ENCODE data around the gene S100A16.

The S100A16 gene

DNA sequence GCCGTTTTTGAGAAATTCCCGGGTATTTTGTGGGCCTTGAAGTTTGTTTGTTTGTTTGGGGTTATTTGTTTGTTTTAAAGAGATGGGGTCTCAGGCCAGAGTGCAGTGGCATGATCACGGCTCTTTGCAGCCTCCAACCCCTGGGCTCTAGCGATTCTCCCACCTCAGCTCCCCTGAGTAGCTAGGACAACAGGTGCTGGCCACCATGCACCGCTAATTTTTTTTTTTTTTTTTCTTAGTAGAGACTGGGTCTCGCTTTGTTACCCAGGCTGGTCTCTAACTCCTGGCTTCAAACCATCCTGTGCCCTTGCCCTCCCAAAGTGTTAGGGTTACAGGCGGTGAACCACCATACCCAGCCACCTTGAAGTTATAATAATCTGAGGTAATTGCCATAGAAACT lies 22.9 kb upstream of the S100A16 start:
- no peak for DNase-seq

GRCh38 chr1:153633754-153634665 lies 21.1 kb upstream of the S100A16 start, which contains the start of gene CHTOP:
CHTOP (plus strand) TSS chr1:153634066; CDS start chr1:153636589, 2,523 bp downstream.
- peak; percentile 94 to 97 for DNase-seq

DNA sequence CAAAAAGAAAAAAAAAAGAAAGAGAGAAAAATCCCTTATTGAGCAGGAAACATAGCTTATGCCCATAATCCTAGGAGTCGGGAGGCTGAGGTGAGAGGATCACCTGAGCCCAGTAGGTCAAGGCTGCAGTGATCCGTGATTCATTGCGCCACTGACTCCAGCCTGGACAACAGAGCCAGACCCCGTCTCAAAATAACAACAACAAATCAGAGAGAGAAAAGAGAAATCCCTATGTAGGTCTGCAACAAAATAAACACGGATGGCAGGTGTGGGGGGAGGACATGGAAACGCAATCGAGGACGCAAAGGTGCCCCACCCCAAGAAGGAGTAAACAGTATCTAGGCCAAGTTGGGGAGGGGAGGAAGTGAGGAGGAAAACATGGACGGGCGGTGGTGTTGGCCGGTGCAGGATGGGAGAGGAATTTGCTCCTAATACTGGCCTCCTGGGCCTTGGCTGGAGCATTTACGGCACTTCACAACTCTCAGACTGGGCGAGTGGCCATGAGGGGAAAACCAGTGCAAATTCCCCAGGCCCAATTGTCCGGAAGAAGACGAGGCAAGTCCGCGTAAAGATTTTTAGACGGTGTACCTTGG lies 20.3 kb upstream of the S100A16 start:
- DNase-seq = no peak

DNA sequence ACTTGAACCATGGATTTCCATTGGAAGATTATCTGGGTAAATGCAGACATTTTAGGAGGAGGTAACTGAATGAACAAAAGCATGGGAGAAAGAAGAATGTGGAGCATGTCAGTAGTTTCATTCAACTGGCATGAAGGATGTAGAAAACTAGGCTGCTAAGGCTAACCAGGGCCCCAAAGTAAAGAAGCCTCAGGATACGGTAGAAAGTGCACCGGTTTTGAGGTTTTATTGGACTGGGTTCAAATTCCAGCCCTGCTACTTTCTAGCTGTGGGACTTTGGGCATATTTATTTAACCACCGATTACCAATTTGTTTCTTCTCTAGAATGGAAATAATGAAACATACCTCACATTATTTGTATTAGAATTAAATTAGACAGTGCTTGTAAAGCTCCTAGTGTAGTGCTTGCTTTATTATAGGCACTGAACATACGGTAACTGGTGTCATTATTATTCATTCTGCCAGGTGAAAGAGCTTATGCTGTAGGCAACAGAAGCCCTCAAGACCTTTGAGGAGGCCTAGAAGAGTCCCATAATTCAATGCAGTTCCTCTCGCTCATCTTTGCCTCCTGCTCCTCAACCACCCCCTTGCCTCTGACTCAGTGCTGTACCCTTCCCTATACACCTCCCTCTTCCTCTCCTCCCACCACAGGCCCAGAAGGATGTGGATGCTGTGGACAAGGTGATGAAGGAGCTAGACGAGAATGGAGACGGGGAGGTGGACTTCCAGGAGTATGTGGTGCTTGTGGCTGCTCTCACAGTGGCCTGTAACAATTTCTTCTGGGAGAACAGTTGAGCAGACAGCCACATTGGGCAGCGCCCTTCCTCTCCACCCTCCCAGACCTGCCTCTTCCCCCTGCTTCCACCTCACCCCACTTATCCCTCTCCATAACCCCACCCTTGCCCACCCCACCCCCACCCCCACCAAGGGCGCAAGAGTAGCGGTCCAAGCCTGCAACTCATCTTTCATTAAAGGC lies 18.4 kb upstream of the S100A16 start:
- peak in 1 of 2 experiments; percentile 29 for DNase-seq

DNA sequence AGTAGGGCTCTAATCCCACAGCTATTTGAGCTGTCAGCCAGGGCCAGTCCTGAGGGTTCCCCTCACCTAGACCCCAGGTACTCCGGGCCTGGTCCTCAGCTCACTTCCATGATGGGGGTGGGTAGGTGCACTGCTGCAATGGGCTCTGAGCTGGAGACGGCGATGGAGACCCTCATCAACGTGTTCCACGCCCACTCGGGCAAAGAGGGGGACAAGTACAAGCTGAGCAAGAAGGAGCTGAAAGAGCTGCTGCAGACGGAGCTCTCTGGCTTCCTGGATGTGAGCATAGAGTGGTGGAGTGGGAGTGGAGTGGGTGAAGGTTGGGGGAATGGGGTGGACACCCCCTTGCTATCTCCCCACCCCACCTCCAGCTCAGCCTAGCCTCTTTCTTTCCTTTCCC lies 17.4 kb upstream of the S100A16 start:
- no peak for DNase-seq

GRCh38 chr1:153629971-153630370 lies 17.0 kb upstream of the S100A16 start:
- no peak for DNase-seq

GRCh38 chr1:153629343-153629665 lies 16.4 kb upstream of the S100A16 start:
- DNase-seq = no peak

GRCh38 chr1:153628638-153629342 lies 15.9 kb upstream of the S100A16 start:
- DNase-seq = no peak

DNA sequence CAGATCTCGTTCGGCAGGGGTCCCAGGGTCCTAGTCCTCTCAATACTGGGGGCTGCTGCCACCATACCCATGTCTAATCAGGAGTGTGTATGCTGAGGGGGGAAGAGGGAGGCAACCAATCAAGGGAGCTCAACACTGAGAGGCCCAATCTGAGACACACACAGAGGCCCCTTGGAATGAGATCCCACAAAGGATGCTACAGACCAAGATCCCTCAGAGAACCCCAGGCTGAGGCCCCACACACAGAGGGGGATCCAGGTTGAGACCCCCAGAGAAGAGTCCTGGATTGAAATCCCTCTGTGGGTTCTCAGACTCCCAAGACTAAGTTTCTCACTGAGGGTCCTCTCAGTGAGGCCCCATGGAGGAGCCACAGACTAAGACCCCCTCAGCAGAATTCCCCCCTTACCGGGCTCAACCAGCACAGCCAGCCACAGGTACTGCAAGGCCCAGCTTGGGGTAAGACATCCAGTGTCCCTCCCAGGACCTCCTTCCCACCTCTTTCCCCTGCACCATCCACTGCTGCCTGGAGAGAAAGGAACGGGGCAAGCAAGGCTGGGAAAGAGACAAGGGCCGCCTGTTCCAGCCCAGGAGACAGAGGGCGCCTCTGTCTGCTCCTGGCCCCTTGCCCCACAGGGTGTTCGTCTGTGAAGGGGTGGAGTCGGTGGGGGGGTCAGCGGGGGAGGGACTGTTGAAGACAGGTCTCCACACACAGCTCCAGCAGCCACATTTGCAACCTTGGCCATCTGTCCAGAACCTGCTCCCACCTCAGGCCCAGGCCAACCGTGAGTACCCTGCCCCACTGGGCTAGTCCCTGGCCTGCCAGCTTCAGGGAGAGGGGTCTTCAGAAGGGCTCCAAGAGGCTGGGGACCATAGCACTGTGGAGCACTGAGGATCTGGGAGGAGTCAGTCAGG lies 15.0 kb upstream of the S100A16 start, which contains the start of gene S100A1:
Gene S100A1 (plus strand): TSS at position 720 of the 912 bp plus-strand sequence. CDS start 2,088 bp downstream, outside the sequence.
- no peak for DNase-seq

DNA sequence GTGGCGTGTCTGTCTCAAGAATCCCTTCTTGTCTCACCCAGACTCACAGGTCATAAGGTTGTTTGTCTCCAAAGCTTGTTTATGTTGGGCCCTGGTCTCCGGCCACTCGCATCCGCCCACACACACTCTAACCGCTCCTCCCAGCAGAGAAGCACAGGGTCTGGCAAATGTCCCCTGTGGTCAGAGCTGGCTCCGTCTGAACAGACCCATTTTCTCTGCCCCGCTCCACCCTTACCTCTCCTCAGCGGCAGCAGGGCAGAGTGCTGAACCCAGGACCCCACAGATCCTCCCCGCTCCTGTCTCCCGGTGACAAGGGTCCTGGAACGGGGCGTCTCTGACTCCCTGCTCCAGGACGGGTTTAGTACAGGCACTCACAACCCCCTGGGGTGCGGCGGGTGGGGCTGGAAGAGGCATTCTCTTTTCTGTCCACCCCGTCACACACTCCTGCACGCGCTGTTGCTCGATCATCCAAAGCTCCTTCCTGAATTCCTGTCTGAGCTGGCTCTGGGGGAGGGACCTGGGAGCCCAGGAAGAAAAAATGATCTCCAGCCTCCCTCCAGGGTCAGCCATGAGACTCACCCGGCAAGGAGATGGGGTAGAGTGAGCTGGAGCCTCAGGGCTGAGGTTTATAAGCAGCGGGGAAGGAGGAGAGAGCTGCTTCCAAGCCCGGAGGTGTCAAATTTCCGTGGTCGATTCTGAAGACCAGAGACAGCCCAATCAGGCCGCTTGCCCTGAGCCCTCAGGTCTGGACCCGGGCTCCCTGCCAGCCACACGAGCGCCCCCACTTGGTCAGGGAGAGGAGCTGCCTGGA lies 14.2 kb upstream of the S100A16 start, which contains the start of gene S100A13:
Gene S100A13 (minus strand): TSS at position 602 of the 811 bp plus-strand sequence. CDS start 1,033 bp downstream, outside the sequence.
- DNase-seq = no peak

- no peak for DNase-seq
These were observed 13.6 kb upstream of the S100A16 start for GRCh38 chr1:153626477-153626903.

DNA sequence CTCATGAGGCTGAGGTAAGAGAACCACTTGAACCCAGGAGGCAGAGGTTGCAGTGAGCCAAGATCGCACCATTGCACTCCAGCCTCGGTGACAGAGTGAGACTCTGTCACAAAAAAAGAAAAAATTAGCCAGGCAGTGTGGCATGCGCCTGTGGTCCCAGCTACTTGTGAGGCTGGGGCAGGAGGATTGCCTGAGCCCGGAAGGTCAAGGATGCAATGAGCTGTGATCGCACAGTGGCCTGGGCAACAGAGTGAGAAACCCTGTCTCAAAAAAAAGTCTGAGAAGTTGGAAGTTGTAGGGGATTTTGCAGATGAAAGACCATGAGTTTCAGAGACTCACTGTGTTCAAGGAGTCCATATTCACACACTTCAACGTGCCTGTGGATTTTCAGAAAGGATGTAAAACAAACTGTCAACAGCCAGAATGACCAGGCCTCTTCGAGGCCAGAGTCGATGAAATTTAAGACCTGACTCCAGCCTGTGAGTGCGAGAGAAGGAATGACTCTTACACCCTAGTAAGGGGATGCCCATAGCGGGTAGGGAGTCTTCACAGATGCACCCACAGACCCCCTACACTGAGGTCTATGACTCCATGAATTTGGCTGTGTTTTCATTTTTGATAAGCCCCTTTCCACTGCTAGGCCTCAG lies 12.2 kb upstream of the S100A16 start:
- DNase-seq = no peak

DNA sequence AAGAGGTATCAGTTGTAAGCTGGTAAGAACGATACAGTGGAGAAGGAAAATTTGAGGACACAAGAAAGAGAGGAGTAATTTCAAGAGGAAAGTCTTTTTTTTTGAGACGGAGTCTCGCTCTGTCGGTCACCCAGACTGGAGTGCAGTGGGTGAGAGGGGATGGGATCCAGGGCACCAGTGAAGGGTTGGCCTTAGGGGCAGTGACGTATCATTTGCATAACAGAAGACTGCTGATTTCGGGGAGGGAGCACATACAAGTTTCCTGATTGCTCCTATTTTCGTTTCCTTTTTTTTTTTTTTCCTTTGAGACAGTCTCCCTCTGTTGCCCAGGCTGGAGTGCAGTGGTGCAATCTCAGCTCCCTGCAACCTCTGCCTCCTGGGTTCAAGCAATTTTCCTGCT lies 10.2 kb upstream of the S100A16 start:
- no peak for DNase-seq

GRCh38 chr1:153619171-153619570 lies 6.2 kb upstream of the S100A16 start:
- DNase-seq = no peak

DNA sequence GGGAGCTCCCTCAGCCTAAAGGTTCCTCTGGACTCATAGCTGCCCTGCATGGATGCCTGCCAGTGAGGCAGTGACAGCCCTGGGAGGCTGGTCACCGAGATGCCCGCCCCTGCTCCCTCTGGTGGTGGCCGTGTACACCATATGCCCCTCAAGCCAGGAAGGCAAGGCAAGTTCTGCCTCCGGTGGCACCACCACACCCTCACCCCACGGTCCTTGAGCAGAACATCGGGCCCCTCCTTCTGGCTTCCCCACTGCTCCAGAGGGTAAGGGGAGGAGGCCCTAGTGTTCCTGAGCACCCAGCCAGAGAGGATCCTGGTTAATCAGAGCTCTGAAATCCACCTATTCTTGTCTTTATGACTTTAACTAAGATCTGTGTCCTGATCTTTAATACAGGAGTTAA lies 4.7 kb upstream of the S100A16 start:
- peak; percentile 77 to 82 for DNase-seq

DNA sequence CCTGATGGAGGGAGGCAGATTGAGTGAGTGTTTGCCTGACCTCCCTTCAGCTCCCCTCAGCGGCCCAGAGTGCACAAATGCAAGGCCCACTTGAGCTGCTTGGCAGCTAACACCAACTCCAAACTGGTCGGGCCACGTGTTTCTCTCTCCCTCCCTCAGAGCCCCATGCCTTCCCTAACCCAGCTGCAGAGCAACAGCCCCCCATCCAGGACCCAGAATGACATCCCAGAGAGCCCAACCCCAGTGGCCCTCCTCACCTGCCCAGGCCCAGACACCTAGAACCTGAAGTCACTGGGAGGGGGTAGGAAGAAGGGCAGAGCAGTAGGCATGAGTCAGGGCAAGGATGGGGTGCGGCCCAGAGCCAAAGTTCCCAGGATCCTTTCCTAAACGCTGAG lies 4.0 kb upstream of the S100A16 start:
- no peak for DNase-seq

- no peak for DNase-seq
These were observed 3.4 kb upstream of the S100A16 start, which contains the start of gene S100A14 for GRCh38 chr1:153616144-153616916. S100A14 (minus strand) TSS chr1:153616325; CDS start chr1:153615858, 467 bp downstream.

DNA sequence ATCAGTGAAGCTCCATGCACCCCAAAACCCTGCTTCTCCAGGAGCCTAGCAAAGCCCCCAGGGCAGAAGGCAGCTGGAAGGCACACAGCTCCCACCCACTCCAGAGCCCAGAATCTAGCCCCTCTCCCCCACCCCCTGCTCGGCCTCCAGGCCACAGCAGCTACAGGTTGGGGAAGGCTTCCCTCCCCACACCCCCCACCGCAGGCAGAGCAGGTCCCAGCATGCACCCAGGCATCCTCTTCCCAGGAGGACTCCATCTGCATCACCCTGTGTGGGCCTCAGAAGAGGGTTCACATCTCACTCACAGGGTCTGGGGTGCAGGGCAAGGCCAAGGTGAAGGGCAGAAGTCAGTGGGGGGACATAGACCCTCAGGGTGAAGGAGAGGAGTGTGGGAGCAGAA lies 2.5 kb upstream of the S100A16 start:
- DNase-seq = no peak

DNA sequence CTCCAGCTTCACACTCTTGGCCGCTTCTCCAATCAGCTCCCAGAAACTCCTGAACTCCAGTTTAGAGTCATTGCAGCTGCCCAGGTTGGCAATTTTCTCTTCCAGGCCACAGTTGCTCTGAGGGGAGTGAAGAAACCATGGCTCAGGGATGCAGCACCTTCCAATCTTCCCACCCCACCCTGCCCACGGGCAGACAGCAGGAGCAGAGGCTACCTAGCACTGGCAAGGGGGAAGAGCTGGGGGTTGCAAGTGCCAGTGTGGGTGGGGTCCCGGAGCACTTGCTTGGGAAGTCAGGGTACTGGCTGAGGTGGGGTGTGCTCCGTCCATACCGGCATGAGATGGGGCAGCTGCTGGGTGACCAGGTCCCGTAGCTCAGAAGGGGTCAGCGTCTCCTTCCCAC lies 2.0 kb upstream of the S100A16 start:
- no peak for DNase-seq

All from activated CD4-positive, alpha-beta T cell treated with anti-CD3 and anti-CD28 coated beads, Interleukin-2, amount 50 U/mL, for 48 hours (primary cell).